ENCODE results near the gene NPC1L1. TPM values are rescaled to one million over a fixed set of nuclear protein-coding genes. Genes with fewer than 3 reads are reported as not detected.

Gene NPC1L1
- total RNA-seq, 1 experiment from 2014 or later: 0.04 TPM

- POLR2A ChIA-PET (ENCODE audit: unreplicated experiment): no interaction called here
- H4K20me1 ChIP-seq (ENCODE audit: low read length): no peaks in the 10 kb centered on the region
- ATAC-seq: no peak
Measured at GRCh38 chr7:44463169-44463808, 77.8 kb downstream of the NPC1L1 start.

More at GRCh38 chr7:44463169-44463808, 77.8 kb downstream of the NPC1L1 start:
- Histone ChIP-seq H3K9me2 (replicated peaks; ENCODE audit: low read length) (no peaks in the 10 kb centered on the region), H3K36me3 (ENCODE audit: low read depth, low read length) (peaks cover 21% of the 10 kb centered on the region; the same call in 1 of the 2 replicates), H3K4me3 (ENCODE audit: low read length) (no peak overlapping the region), H3K9ac (ENCODE audit: low read length) (no peak overlapping the region), H2AFZ (ENCODE audit: low read length) (no peak overlapping the region), H3K27me3 (ENCODE audit: low read length) (no peaks in the 10 kb centered on the region), H3K79me2 (ENCODE audit: low read length) (peaks cover 91% of the 10 kb centered on the region), H3K4me2 (ENCODE audit: low read length) (no peak overlapping the region), H3K27ac (ENCODE audit: low read length) (no peak overlapping the region), H3K9me3 (ENCODE audit: low read length) (no peaks in the 10 kb centered on the region), H3K4me1 (ENCODE audit: insufficient read depth, low read length) (peaks cover 13% of the 10 kb centered on the region), H3F3A (ENCODE audit: low read length, unreplicated experiment) (no peaks in the 10 kb centered on the region)
- intact Hi-C loops (cut with micrococcal nuclease): no loop called here
- peak; percentile 22 for DNase-seq
- CTCF ChIA-PET: no interaction called here
- no TSS peak for BruUV-seq (replicated peaks)
- peak; percentile 53 for TF ChIP-seq CTCF (conservative IDR thresholded peaks at IDR 0.05; ENCODE audit: low read depth, low read length)
- TF ChIP-seq EZH2phosphoT487 (IDR thresholded peaks at IDR 0.05; ENCODE audit: borderline replicate concordance, low read length): no peak

Other genes with a start within 250 kb of the NPC1L1 start
- gene CAMK2B, start 215.7 kb downstream of the NPC1L1 start, total RNA-seq (2014; rRNA removed): 0.69 and 1.2 TPM in 2 replicates
- 82.3 and 93.6 TPM in 2 replicates for gene NUDCD3, start 50.7 kb downstream of the NPC1L1 start, total RNA-seq (2014; rRNA removed)
- 93.8 and 119 TPM in 2 replicates for gene DDX56, start 32.6 kb upstream of the NPC1L1 start, total RNA-seq (2014; rRNA removed)
- 70.6 and 80.0 TPM in 2 replicates for gene TMED4, start 40.9 kb upstream of the NPC1L1 start, total RNA-seq (2014; rRNA removed)
- gene OGDH, start 65.3 kb upstream of the NPC1L1 start, total RNA-seq (2014; rRNA removed): 66.2 and 67.2 TPM in 2 replicates
- 18.3 and 26.6 TPM in 2 replicates for gene ZMIZ2, start 207.5 kb upstream of the NPC1L1 start, total RNA-seq (2014; rRNA removed)